Measurements from ENCODE around the gene SKIL. TPM values are rescaled to one million over a fixed set of nuclear protein-coding genes. Genes with fewer than 3 reads are reported as not detected.

SKIL gene
- total RNA-seq, 1 experiment from 2014 or later = 15.1 TPM

DNA sequence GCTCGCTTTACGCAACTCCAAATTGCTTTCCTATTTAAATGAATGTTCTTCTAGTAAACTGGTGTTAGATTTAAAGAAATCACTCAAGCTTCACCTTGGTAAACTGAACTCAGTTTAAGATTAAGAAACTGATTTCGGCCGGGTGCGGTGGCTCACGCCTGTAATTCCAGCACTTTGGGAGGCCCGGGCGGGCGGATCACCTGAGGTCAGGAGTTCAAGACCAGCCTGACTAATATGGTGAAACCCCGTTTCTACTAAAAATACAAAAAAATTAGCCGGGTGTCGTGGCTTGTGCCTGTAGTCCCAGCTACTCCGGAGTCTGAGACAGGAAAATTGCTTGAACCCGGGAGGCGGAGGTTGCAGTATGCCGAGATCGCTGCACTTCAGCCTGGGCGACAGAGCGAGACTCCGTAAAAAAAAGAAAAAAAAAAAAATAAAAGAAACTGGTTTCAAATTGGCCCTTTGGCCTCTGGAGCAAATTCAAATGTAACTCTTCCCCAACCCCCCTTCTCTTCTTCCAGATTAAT, 1.7 kb downstream of the SKIL start:
- Histone ChIP-seq H3K79me2 (ENCODE audit: insufficient read depth, low read length) (no peaks in the 10 kb centered on the region), H3K27me3 (ENCODE audit: insufficient read depth, low read length) (no peaks in the 10 kb centered on the region), H3K9me3 (ENCODE audit: control insufficient read depth in 1 of 2, insufficient read depth in 1 of 2, low read depth in 1 of 2, low read length in 2 of 2) (no peaks in the 10 kb centered on the region), H3K4me3 (replicated peaks in 1 of 2; ENCODE audit: low read depth in 1 of 2, low read length in 2 of 2) (no peak overlapping the region), H3K9me2 (ENCODE audit: insufficient read depth) (no peaks in the 10 kb centered on the region), H4K20me1 (ENCODE audit: insufficient read depth) (no peaks in the 10 kb centered on the region), H3K4me1 (ENCODE audit: control insufficient read depth in 1 of 2, insufficient read depth in 2 of 2, low read length in 2 of 2) (peaks cover 11 to 29% of the 10 kb centered on the region in 2 experiments), H3K27ac (ENCODE audit: low read depth, low read length) (no peak overlapping the region), H3K4me2 (ENCODE audit: low read length) (peak overlapping the region; percentile 93; the same call in 1 of the 2 replicates), H3K36me3 (ENCODE audit: control insufficient read depth in 1 of 2, insufficient read depth in 2 of 2, low read length in 2 of 2) (no peaks in the 10 kb centered on the region), H3K9ac (ENCODE audit: low read length) (no peak overlapping the region), H2AFZ (ENCODE audit: low read depth, low read length, poor library complexity, severe bottlenecking) (no peak overlapping the region)
- RAD21 ChIA-PET (ENCODE audit: low non-redundant PET in 1 of 2, low total read pairs in 2 of 2, uncharacterized antibody in 2 of 2, unreplicated experiment in 2 of 2) = no interaction called here
- no peak for TF ChIP-seq SRF (IDR thresholded peaks at IDR 0.05; ENCODE audit: low read depth)
- TF ChIP-seq YY1 (IDR thresholded peaks at IDR 0.05; ENCODE audit: extremely low read depth, insufficient replicate concordance, low read depth, low read length) = no peak
- TF ChIP-seq, protein P1, sequence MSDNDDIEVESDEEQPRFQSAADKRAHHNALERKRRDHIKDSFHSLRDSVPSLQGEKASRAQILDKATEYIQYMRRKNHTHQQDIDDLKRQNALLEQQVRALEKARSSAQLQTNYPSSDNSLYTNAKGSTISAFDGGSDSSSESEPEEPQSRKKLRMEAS (IDR thresholded peaks at IDR 0.05) = no peak
- no peak for TF ChIP-seq EZH2phosphoT487 (IDR thresholded peaks at IDR 0.05; ENCODE audit: borderline replicate concordance)
- no peak for TF ChIP-seq CEBPB (IDR thresholded peaks at IDR 0.05; ENCODE audit: low read depth)
- TF ChIP-seq POLR2A (IDR thresholded peaks at IDR 0.05; ENCODE audit: borderline replicate concordance, extremely low read depth, insufficient read depth, insufficient read length) = no peak
- TF ChIP-seq ZNF274 (IDR thresholded peaks at IDR 0.05; ENCODE audit: low read depth, low read length) = no peak
- TF ChIP-seq ELF1 (IDR thresholded peaks at IDR 0.05; ENCODE audit: borderline replicate concordance, low read depth) = no peak
- TF ChIP-seq ZFX (IDR thresholded peaks at IDR 0.05) = no peak
- no peak for TF ChIP-seq EGR1 (IDR thresholded peaks at IDR 0.05; ENCODE audit: low read depth)
- TF ChIP-seq, protein P2, sequence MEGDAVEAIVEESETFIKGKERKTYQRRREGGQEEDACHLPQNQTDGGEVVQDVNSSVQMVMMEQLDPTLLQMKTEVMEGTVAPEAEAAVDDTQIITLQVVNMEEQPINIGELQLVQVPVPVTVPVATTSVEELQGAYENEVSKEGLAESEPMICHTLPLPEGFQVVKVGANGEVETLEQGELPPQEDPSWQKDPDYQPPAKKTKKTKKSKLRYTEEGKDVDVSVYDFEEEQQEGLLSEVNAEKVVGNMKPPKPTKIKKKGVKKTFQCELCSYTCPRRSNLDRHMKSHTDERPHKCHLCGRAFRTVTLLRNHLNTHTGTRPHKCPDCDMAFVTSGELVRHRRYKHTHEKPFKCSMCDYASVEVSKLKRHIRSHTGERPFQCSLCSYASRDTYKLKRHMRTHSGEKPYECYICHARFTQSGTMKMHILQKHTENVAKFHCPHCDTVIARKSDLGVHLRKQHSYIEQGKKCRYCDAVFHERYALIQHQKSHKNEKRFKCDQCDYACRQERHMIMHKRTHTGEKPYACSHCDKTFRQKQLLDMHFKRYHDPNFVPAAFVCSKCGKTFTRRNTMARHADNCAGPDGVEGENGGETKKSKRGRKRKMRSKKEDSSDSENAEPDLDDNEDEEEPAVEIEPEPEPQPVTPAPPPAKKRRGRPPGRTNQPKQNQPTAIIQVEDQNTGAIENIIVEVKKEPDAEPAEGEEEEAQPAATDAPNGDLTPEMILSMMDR (IDR thresholded peaks at IDR 0.05 in 2 of 3, conservative IDR thresholded peaks at IDR 0.05 in 1 of 3; ENCODE audit: borderline replicate concordance in 1 of 3, insufficient read depth in 1 of 3, low read depth in 2 of 3, low read length in 2 of 3) = no peak
- no peak for TF ChIP-seq JUND (IDR thresholded peaks at IDR 0.05)
- no peak for TF ChIP-seq TCF7L2 (IDR thresholded peaks at IDR 0.05; ENCODE audit: borderline replicate concordance, extremely low read depth, insufficient read depth, insufficient read length)
- no peak for TF ChIP-seq RAD21 (IDR thresholded peaks at IDR 0.05; ENCODE audit: low read depth)
- CTCF ChIA-PET = no interaction called here
- POLR2A ChIA-PET = no interaction called here
- no peak for ATAC-seq
- intact Hi-C loops (cut with micrococcal nuclease) = no loop called here
- BruUV-seq (replicated peaks) = no TSS peak
- no peak for DNase-seq (ENCODE audit: low read depth, low spot score)
